HepG2 (cell line): Measurements from ENCODE around the gene SRPRA. TPM values are rescaled to one million over a fixed set of nuclear protein-coding genes. Genes with fewer than 3 reads are reported as not detected.

Experiments
- ATF3 ChIP-seq: sonication (generic); formaldehyde crosslinking; IDR thresholded peaks from 2 replicates; pipeline ENCODE4 v1.4.0; 2020; ENCODE audit warnings: missing genetic modification reagents
- CENPBD1 ChIP-seq: sonication (generic); formaldehyde crosslinking; IDR thresholded peaks from 2 replicates; pipeline ENCODE4 v1.8.0; 2022; ENCODE audit warnings: missing genetic modification reagents, low read depth, mild to moderate bottlenecking, borderline replicate concordance
- DRAP1 ChIP-seq: IDR thresholded peaks from 2 replicates; pipeline ENCODE4 v1.6.1; 2016; ENCODE audit warnings: missing genetic modification reagents, missing compliant biosample characterization
- GLMP ChIP-seq: sonication (generic); formaldehyde crosslinking; IDR thresholded peaks from 2 replicates; pipeline ENCODE4 v1.9.0; 2021; ENCODE audit warnings: missing genetic modification reagents, mild to moderate bottlenecking, borderline replicate concordance
- HNRNPLL ChIP-seq: fragments of 200-400 bp; formaldehyde crosslinking; IDR thresholded peaks from 2 replicates; pipeline ENCODE4 v1.6.1; 2017; ENCODE audit warnings: mild to moderate bottlenecking, low read depth, low read length; ENCODE audit not compliant: poor library complexity, severe bottlenecking
- MEF2D ChIP-seq: sonication (generic); formaldehyde crosslinking; IDR thresholded peaks from 2 replicates; pipeline ENCODE4 v1.5.1; 2020; ENCODE audit warnings: mild to moderate bottlenecking, missing genetic modification reagents
- NFE2L1 ChIP-seq: sonication (generic); formaldehyde crosslinking; IDR thresholded peaks from 2 replicates; pipeline ENCODE4 v1.4.0; 2020; ENCODE audit warnings: missing genetic modification reagents, mild to moderate bottlenecking, borderline replicate concordance
- PHF20 ChIP-seq: sonication (generic); formaldehyde crosslinking; IDR thresholded peaks from 2 replicates; pipeline ENCODE4 v1.5.0; 2020; ENCODE audit warnings: mild to moderate bottlenecking, missing genetic modification reagents
- SMAD3 ChIP-seq: sonication (generic); formaldehyde crosslinking; IDR thresholded peaks from 2 replicates; pipeline ENCODE4 v1.4.0; 2020; ENCODE audit warnings: missing genetic modification reagents
- SNAI1 ChIP-seq: sonication (generic); formaldehyde crosslinking; IDR thresholded peaks from 2 replicates; pipeline ENCODE4 v1.5.0; 2020; ENCODE audit warnings: mild to moderate bottlenecking, missing genetic modification reagents, borderline replicate concordance
- SRF ChIP-seq: IDR thresholded peaks from 2 replicates; pipeline ENCODE4 v1.6.1; 2011; ENCODE audit warnings: mild to moderate bottlenecking, low read depth, low read length, moderate library complexity
- TBX3 ChIP-seq: fragments of 450-650 bp; IDR thresholded peaks from 2 replicates; pipeline ENCODE4 v1.6.1; 2017; ENCODE audit warnings: antibody characterized with exemption, mild to moderate bottlenecking, inconsistent platforms, borderline replicate concordance
- THYN1 ChIP-seq: sonication (generic); formaldehyde crosslinking; IDR thresholded peaks from 2 replicates; pipeline ENCODE4 v1.8.1; 2023; ENCODE audit warnings: low read depth, mild to moderate bottlenecking, moderate library complexity, missing genetic modification reagents, borderline replicate concordance
- ZBTB1 ChIP-seq: sonication (generic); formaldehyde crosslinking; IDR thresholded peaks from 2 replicates; pipeline ENCODE4 v1.4.0; 2020; ENCODE audit warnings: missing genetic modification reagents, borderline replicate concordance
- ZFP1 ChIP-seq: IDR thresholded peaks from 2 replicates; pipeline ENCODE4 v1.6.1; 2016
- ZFP36 ChIP-seq: fragments of 150-350 bp; IDR thresholded peaks from 2 replicates; pipeline ENCODE4 v1.6.1; 2018; ENCODE audit warnings: borderline replicate concordance, low read length, low read depth; ENCODE audit not compliant: partially characterized antibody
- ZNF260 ChIP-seq: sonication (generic); formaldehyde crosslinking; IDR thresholded peaks from 2 replicates; pipeline ENCODE4 v1.4.0; 2020; ENCODE audit warnings: missing genetic modification reagents, low read depth, mild to moderate bottlenecking, borderline replicate concordance
- ZNF3 ChIP-seq: IDR thresholded peaks from 2 replicates; pipeline ENCODE4 v1.7.0; 2017; ENCODE audit warnings: inconsistent platforms
- ZNF382 ChIP-seq: sonication (generic); formaldehyde crosslinking; IDR thresholded peaks from 2 replicates; pipeline ENCODE4 v1.5.0; 2020; ENCODE audit warnings: missing genetic modification reagents, mild to moderate bottlenecking, borderline replicate concordance
- ZSCAN5A ChIP-seq: sonication (generic); formaldehyde crosslinking; IDR thresholded peaks from 2 replicates; pipeline ENCODE4 v1.8.0; 2022; ENCODE audit warnings: mild to moderate bottlenecking, missing genetic modification reagents, borderline replicate concordance
- ZUFSP ChIP-seq: sonication (generic); formaldehyde crosslinking; IDR thresholded peaks from 2 replicates; pipeline ENCODE4 v1.9.0; 2021; ENCODE audit warnings: missing genetic modification reagents, mild to moderate bottlenecking, borderline replicate concordance
- polyA plus RNA-seq, 8 experiments: library from polyadenylated mRNA; depleted of rRNA in 3 of 8; stranded (reverse) in 7 of 8; unstranded in 1 of 8; fragments of >200 nt; fragmentation: Illumina TruSeq in 4 of 8; extraction: Trizol in 4 of 8; gene quantifications; 2 replicates each; pipeline versions ENCODE4 v1.2.1 to v1.2.3, GENCODE V29; 2011 to 2016; ENCODE audit warnings: low read depth in 4 of 8, missing spikeins in 1 of 8, mixed read lengths in 1 of 8; ENCODE audit not compliant: insufficient read depth in 1 of 8
- total RNA-seq, 5 experiments: library from RNA; depleted of rRNA; stranded (reverse); fragments of >200 nt; fragmentation: Illumina TruSeq; extraction: Trizol; gene quantifications; 2 replicates each; pipeline ENCODE4 v1.2.3, GENCODE V29; 2016; ENCODE audit warnings: low read depth in 1 of 5

SRPRA gene
- total and polyA plus RNA-seq, 2 of the 13 experiments (the other 11 are each of a cell fraction or from before 2014, with no cell fraction given) = 27.7 to 64.6 TPM

- TF ChIP-seq ZNF382 (CRISPR knock-in tag) = no peak
- TF ChIP-seq NFE2L1 (CRISPR knock-in tag) = peak; percentile 41; the same call in 1 of the 2 replicates
- no peak for TF ChIP-seq ZNF260 (CRISPR knock-in tag)
- TF ChIP-seq ATF3 = no peak; the same call in 1 of the 2 replicates
- peak; percentile 92 for TF ChIP-seq DRAP1 (CRISPR knock-in tag)
- 0 out of 2 replicates have a peak, but pooled peaks have one; percentile 42 for TF ChIP-seq ZNF3 (CRISPR knock-in tag)
- TF ChIP-seq SNAI1 (CRISPR knock-in tag) = no peak
- TF ChIP-seq ZUFSP (CRISPR knock-in tag) = no peak
- TF ChIP-seq HNRNPLL = peak; percentile 92
- TF ChIP-seq SMAD3 (CRISPR knock-in tag) = peak; percentile 47; the same call in 1 of the 2 replicates
- 0 out of 2 replicates have a peak, but pooled peaks have one; percentile 37 for TF ChIP-seq CENPBD1
- no peak for TF ChIP-seq ZSCAN5A (CRISPR knock-in tag)
- peak; percentile 91 for TF ChIP-seq PHF20 (CRISPR knock-in tag)
- TF ChIP-seq GLMP (CRISPR knock-in tag) = no peak
- TF ChIP-seq THYN1 (CRISPR knock-in tag) = no peak
- TF ChIP-seq MEF2D (CRISPR knock-in tag) = 0 out of 2 replicates have a peak, but pooled peaks have one; percentile 17
- no peak for TF ChIP-seq SRF
- no peak for TF ChIP-seq TBX3
- no peak for TF ChIP-seq ZFP36
- peak; percentile 69; the same call in 1 of the 2 replicates for TF ChIP-seq ZBTB1 (CRISPR knock-in tag)
- no peak for TF ChIP-seq ZFP1 (CRISPR knock-in tag)
Measured at GRCh38 chr11:126303623-126304456, 35.1 kb upstream of the SRPRA start, which contains the start of gene DCPS (continued).
